HL-60 (cell line): Measurements from ENCODE around the gene PAM16.

Experiments
- DNase-seq, 2 experiments: peaks; one replicate each; pipeline ENCODE4 v3.0.0-alpha.2; 2010 to 2020; ENCODE audit warnings: low read depth in 1 of 2, low spot score in 1 of 2
- H3K27ac ChIP-seq: fragments of 250-450 bp; sonication (Bioruptor Pico); replicated peaks from 2 replicates; pipeline ENCODE4 v1.5.1; 2020; ENCODE audit warnings: mild to moderate bottlenecking, moderate library complexity
- H3K27me3 ChIP-seq: fragments of 250-450 bp; sonication (Bioruptor Pico); 2 replicates; pipeline ENCODE4 v1.5.1; 2021; ENCODE audit warnings: mild to moderate bottlenecking, moderate library complexity; ENCODE audit not compliant: insufficient read depth, poor library complexity, severe bottlenecking
- H3K4me3 ChIP-seq: replicated peaks from 2 replicates; pipeline ENCODE4 v1.5.1; 2011; ENCODE audit warnings: mild to moderate bottlenecking, control low read depth, low read length; ENCODE audit not compliant: insufficient read depth
- GABPA ChIP-seq: IDR thresholded peaks from 2 replicates; pipeline ENCODE4 v1.6.1; 2012; ENCODE audit warnings: low read depth
- POLR2AphosphoS5 ChIP-seq: IDR thresholded peaks from 2 replicates; pipeline ENCODE4 v1.6.1; 2012; ENCODE audit warnings: low read depth
- SPI1 ChIP-seq: IDR thresholded peaks from 2 replicates; pipeline ENCODE4 v1.6.1; 2012; ENCODE audit warnings: low read depth, mild to moderate bottlenecking, borderline replicate concordance
- TF ChIP-seq, protein P1 (sequence below): IDR thresholded peaks from one replicate; pipeline ENCODE4 v1.5.1; 2011; ENCODE audit warnings: low read length, control low read depth, inconsistent platforms; ENCODE audit not compliant: insufficient read depth
- TF ChIP-seq, protein P2 (sequence below): IDR thresholded peaks from 2 replicates; pipeline ENCODE4 v1.6.1; 2012; ENCODE audit warnings: low read depth; ENCODE audit not compliant: insufficient replicate concordance

PAM16 gene

GRCh38 chr16:4318967-4319366 lies 32.2 kb downstream of the PAM16 start:
- TF ChIP-seq GABPA = no peak
- TF ChIP-seq, protein P1, sequence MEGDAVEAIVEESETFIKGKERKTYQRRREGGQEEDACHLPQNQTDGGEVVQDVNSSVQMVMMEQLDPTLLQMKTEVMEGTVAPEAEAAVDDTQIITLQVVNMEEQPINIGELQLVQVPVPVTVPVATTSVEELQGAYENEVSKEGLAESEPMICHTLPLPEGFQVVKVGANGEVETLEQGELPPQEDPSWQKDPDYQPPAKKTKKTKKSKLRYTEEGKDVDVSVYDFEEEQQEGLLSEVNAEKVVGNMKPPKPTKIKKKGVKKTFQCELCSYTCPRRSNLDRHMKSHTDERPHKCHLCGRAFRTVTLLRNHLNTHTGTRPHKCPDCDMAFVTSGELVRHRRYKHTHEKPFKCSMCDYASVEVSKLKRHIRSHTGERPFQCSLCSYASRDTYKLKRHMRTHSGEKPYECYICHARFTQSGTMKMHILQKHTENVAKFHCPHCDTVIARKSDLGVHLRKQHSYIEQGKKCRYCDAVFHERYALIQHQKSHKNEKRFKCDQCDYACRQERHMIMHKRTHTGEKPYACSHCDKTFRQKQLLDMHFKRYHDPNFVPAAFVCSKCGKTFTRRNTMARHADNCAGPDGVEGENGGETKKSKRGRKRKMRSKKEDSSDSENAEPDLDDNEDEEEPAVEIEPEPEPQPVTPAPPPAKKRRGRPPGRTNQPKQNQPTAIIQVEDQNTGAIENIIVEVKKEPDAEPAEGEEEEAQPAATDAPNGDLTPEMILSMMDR = no peak
- TF ChIP-seq, protein P2, sequence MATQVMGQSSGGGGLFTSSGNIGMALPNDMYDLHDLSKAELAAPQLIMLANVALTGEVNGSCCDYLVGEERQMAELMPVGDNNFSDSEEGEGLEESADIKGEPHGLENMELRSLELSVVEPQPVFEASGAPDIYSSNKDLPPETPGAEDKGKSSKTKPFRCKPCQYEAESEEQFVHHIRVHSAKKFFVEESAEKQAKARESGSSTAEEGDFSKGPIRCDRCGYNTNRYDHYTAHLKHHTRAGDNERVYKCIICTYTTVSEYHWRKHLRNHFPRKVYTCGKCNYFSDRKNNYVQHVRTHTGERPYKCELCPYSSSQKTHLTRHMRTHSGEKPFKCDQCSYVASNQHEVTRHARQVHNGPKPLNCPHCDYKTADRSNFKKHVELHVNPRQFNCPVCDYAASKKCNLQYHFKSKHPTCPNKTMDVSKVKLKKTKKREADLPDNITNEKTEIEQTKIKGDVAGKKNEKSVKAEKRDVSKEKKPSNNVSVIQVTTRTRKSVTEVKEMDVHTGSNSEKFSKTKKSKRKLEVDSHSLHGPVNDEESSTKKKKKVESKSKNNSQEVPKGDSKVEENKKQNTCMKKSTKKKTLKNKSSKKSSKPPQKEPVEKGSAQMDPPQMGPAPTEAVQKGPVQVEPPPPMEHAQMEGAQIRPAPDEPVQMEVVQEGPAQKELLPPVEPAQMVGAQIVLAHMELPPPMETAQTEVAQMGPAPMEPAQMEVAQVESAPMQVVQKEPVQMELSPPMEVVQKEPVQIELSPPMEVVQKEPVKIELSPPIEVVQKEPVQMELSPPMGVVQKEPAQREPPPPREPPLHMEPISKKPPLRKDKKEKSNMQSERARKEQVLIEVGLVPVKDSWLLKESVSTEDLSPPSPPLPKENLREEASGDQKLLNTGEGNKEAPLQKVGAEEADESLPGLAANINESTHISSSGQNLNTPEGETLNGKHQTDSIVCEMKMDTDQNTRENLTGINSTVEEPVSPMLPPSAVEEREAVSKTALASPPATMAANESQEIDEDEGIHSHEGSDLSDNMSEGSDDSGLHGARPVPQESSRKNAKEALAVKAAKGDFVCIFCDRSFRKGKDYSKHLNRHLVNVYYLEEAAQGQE = no peak
- no peak for TF ChIP-seq SPI1
- no peak for TF ChIP-seq POLR2AphosphoS5
- no peak overlapping the region for H3K4me3 ChIP-seq
- peaks cover 22% of the 10 kb centered on the region for H3K27me3 ChIP-seq
- H3K27ac ChIP-seq = no peak overlapping the region
- DNase-seq = no peak

- Histone ChIP-seq H3K27me3 (peaks cover 24% of the 10 kb centered on the region), H3K4me3 (no peak overlapping the region), H3K27ac (no peak overlapping the region)
- DNase-seq = no peak
- no peak for TF ChIP-seq GABPA
- TF ChIP-seq, protein P1 = no peak
- TF ChIP-seq SPI1 = no peak
- TF ChIP-seq, protein P2 = no peak
- TF ChIP-seq POLR2AphosphoS5 = no peak
These were observed 32.6 kb downstream of the PAM16 start for GRCh38 chr16:4318451-4318910.

DNA sequence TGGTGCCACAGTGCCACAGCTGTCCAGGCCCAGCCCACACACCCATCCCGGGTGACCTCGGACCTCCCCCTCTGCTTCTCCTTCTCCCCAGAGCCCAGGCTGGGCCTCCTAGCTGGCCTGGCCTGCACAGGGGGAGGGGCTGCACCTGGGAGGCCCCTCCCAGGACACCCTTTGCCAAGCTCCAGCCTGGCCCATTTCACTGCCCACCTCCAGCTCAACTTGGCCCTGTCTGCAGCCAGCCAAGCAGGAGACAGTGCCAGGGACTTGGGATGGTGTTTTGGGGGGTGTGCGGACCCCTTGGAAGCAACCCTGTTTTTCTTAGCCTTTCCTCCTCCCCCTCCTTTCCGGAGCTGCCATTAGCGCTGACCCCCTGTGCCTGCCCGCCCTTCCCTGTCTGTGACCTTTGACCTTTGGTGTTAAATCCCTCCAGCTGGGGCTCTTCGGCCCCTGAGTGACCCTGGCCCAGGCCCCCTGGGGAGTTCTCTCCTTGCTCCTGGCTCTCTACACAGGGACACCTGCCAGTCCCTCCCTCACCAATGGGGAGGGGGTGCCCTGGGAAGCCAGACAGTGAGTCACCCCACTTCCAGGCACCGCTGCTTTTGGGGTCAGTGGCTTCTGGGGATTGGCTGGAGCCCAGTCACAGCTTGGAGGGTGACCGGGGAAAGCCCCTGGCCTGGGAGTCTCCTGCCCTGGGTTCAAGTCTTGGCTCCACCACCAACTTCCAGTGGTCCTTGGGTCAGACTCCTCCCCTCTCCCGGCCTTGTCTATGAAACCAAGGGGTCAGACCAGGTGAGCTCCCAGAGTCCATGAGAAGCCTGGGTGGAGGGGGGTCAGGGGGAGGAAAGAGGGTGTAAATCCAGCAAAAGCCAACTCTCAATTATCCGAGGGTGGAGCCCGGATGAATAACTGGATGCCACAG lies 33.3 kb downstream of the PAM16 start:
- Histone ChIP-seq H3K27me3 (peaks cover 24% of the 10 kb centered on the region), H3K27ac (no peak overlapping the region), H3K4me3 (no peak overlapping the region)
- DNase-seq = no peak
- TF ChIP-seq, protein P1 = no peak
- TF ChIP-seq, protein P2 = no peak
- no peak for TF ChIP-seq POLR2AphosphoS5
- no peak for TF ChIP-seq GABPA
- no peak for TF ChIP-seq SPI1
